Stomach smooth muscle (tissue), 2 donors: Measurements from ENCODE around the gene YBEY.
A peak's percentile ranks its signal among the peaks of the same experiment; 100 is the strongest.
"Not testable (repeated sequence)": the region's sequence is repeated elsewhere in the genome, so short reads cannot be mapped to it uniquely, and the experiment has no call there.

Experiments
- H3K27ac ChIP-seq: one replicate; pipeline ENCODE4 v1.7.0; 2013; ENCODE audit warnings: mild to moderate bottlenecking, low read length, inconsistent platforms
- H3K27me3 ChIP-seq, 2 donors: one replicate each; pipeline ENCODE4 v1.7.0; 2013; ENCODE audit warnings: low read length in 2 of 2; ENCODE audit not compliant: insufficient read depth in 2 of 2, control insufficient read depth in 1 of 2
- H3K36me3 ChIP-seq, 2 donors: one replicate each; pipeline ENCODE4 v1.7.0; 2013; ENCODE audit warnings: low read length in 2 of 2; ENCODE audit not compliant: control insufficient read depth in 2 of 2, insufficient read depth in 2 of 2
- H3K4me1 ChIP-seq: one replicate; pipeline ENCODE4 v1.7.0; 2013; ENCODE audit warnings: low read length; ENCODE audit not compliant: control insufficient read depth, insufficient read depth
- H3K4me3 ChIP-seq, 2 donors: one replicate each; pipeline ENCODE4 v1.7.0; 2013; ENCODE audit warnings: low read length in 2 of 2
- H3K9ac ChIP-seq, 2 donors: one replicate each; pipeline ENCODE4 v1.7.0; 2013; ENCODE audit warnings: low read length in 2 of 2, mild to moderate bottlenecking in 1 of 2
- H3K9me3 ChIP-seq, 2 donors: one replicate each; pipeline ENCODE4 v1.7.0; 2013; ENCODE audit warnings: low read length in 2 of 2; ENCODE audit not compliant: control insufficient read depth in 2 of 2
- donor health status: healthy.
- donor health status: Pancreatic carcinoma.

Gene YBEY

GRCh38 chr21:46285761-46286647 lies at the start of gene YBEY:
Gene YBEY, plus strand, starts transcription at chr21:46286342. Its CDS starts 572 bp downstream, at chr21:46286914.
- no peaks in the 10 kb centered on the region for H3K27me3 ChIP-seq
- H3K9ac ChIP-seq, result peak within 1 kb of the TSS; percentile 66 to 84
- no peaks in the 10 kb centered on the region for H3K9me3 ChIP-seq
- peaks cover 6 to 8% of the 10 kb centered on the region in 2 donors for H3K36me3 ChIP-seq
- peak within 1 kb of the TSS; percentile 84 for H3K27ac ChIP-seq
- peaks cover 37% of the 10 kb centered on the region for H3K4me1 ChIP-seq
- peak within 1 kb of the TSS; percentile 81 to 84 for H3K4me3 ChIP-seq

DNA sequence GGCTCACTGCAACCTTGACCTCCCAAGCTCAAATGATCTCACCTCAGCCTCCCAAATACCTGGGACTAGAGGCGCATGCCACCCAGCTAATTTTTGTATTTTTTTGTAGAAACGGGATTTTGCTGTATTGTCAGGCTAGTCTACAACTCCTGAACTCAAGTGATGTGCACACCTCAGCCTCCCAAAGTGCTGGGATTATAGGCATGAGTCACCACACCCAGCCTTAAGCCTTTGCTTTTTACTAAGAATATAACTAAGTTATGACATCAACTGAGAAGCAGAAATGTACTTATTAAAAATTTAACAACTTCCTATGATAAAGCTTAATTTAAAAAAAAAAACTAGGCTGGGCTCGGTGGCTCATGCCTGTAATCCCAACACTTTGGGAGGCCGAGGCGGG lies 48.7 kb upstream of the YBEY start:
- Histone ChIP-seq H3K4me3 (no peak overlapping the region), H3K27ac (no peak overlapping the region), H3K27me3 (no peaks in the 10 kb centered on the region), H3K36me3 (peaks cover 58 to 61% of the 10 kb centered on the region in 2 donors), H3K4me1 (no peaks in the 10 kb centered on the region), H3K9ac (no peak overlapping the region), H3K9me3 (no peaks in the 10 kb centered on the region)

- Histone ChIP-seq H3K4me1 (no peaks in the 10 kb centered on the region), H3K27me3 (no peaks in the 10 kb centered on the region), H3K9me3 (no peaks in the 10 kb centered on the region), H3K9ac (no peak overlapping the region), H3K27ac (no peak overlapping the region), H3K36me3 (peaks cover 68 to 74% of the 10 kb centered on the region in 2 donors), H3K4me3 (no peak overlapping the region)
Observed at GRCh38 chr21:46239817-46240325, 46.3 kb upstream of the YBEY start.

- H3K9ac ChIP-seq, H3K27me3 ChIP-seq, H3K4me3 ChIP-seq, H3K4me1 ChIP-seq, H3K9me3 ChIP-seq, H3K27ac ChIP-seq: not testable (repeated sequence)
- peaks cover 65 to 76% of the 10 kb centered on the region in 2 donors for H3K36me3 ChIP-seq
Observed at GRCh38 chr21:46241577-46241976, 44.6 kb upstream of the YBEY start.

- Histone ChIP-seq H3K36me3 (peaks cover 73 to 88% of the 10 kb centered on the region in 2 donors), H3K9me3 (no peaks in the 10 kb centered on the region), H3K9ac (no peak overlapping the region), H3K4me1 (no peaks in the 10 kb centered on the region), H3K27me3 (no peaks in the 10 kb centered on the region), H3K27ac (no peak overlapping the region), H3K4me3 (no peak overlapping the region)
Observed at GRCh38 chr21:46243325-46243724, 42.8 kb upstream of the YBEY start.

- H3K27me3 ChIP-seq, result no peaks in the 10 kb centered on the region
- no peak overlapping the region for H3K4me3 ChIP-seq
- H3K9ac ChIP-seq, result no peak overlapping the region
- H3K9me3 ChIP-seq, result no peaks in the 10 kb centered on the region
- no peak overlapping the region for H3K27ac ChIP-seq
- H3K4me1 ChIP-seq, result no peaks in the 10 kb centered on the region
- peaks cover 73 to 88% of the 10 kb centered on the region in 2 donors for H3K36me3 ChIP-seq
Observed at GRCh38 chr21:46243960-46244361, 42.2 kb upstream of the YBEY start.

GRCh38 chr21:46244602-46245001 lies 41.5 kb upstream of the YBEY start:
- H3K27me3 ChIP-seq, result no peaks in the 10 kb centered on the region
- no peak overlapping the region for H3K4me3 ChIP-seq
- no peak overlapping the region for H3K27ac ChIP-seq
- H3K36me3 ChIP-seq, result peaks cover 72 to 84% of the 10 kb centered on the region in 2 donors
- H3K9me3 ChIP-seq, result no peaks in the 10 kb centered on the region
- H3K4me1 ChIP-seq, result no peaks in the 10 kb centered on the region
- peak overlapping the region in 1 of 2 donors; percentile 29 for H3K9ac ChIP-seq

DNA sequence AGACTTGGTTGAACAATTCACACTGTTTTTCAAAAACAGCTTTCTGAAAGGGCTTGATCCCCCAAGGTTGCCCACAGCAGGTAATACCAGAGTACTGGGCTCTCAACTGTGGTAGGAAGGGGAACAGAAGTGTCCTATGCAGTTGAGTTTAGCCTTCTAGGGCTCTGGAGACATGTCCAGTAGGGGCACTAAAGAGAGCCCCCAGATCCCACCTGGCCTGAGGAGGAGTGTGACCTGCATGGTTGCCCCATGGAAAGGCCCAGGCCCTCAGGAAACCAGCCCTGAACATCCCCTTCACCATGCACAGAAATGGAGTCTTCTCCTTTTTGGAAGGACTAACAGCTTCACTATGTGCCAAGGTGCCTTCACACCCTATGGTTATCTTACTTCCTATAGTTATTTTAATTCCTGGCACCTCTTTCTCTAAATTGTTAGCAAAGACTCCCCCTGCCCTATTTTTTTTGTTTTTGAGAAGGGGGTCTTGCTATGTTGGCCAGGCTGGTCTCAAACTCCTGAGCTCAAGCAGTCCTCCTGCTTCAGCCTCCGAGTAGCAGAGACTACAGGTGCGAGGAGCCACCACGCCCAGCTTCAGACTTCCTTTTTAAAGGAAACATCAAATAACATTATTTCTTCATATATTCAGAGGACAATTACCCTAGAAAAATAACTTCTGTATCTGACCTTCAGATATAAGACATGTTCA lies 40.8 kb upstream of the YBEY start:
- no peak overlapping the region for H3K9ac ChIP-seq
- H3K27me3 ChIP-seq, result no peaks in the 10 kb centered on the region
- H3K36me3 ChIP-seq, result peaks cover 71 to 84% of the 10 kb centered on the region in 2 donors
- no peak overlapping the region for H3K4me3 ChIP-seq
- H3K4me1 ChIP-seq, result no peaks in the 10 kb centered on the region
- no peaks in the 10 kb centered on the region for H3K9me3 ChIP-seq
- no peak overlapping the region for H3K27ac ChIP-seq

DNA sequence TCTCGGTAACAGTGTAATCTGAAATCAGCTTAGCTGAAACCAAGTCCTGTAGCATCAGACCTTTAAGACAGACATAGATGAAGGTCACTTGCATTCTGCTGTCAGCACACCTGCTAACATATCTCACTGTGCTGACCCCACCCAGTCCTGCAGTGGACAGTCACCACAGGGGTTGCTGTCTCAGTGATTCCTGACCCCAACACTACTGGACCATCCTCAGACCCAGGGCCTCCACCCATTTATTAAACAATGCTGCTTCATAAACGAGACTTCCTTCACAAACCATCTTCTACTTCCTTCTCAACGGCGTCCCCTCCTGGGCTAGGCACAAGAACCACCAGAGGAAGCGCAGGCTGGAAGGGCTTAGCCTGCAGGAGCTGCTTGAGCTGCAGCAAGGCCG lies 39.8 kb upstream of the YBEY start:
- Histone ChIP-seq H3K4me3 (no peak overlapping the region), H3K9me3 (no peaks in the 10 kb centered on the region), H3K27me3 (no peaks in the 10 kb centered on the region), H3K4me1 (no peaks in the 10 kb centered on the region), H3K27ac (no peak overlapping the region), H3K9ac (no peak overlapping the region), H3K36me3 (peaks cover 71 to 85% of the 10 kb centered on the region in 2 donors)

DNA sequence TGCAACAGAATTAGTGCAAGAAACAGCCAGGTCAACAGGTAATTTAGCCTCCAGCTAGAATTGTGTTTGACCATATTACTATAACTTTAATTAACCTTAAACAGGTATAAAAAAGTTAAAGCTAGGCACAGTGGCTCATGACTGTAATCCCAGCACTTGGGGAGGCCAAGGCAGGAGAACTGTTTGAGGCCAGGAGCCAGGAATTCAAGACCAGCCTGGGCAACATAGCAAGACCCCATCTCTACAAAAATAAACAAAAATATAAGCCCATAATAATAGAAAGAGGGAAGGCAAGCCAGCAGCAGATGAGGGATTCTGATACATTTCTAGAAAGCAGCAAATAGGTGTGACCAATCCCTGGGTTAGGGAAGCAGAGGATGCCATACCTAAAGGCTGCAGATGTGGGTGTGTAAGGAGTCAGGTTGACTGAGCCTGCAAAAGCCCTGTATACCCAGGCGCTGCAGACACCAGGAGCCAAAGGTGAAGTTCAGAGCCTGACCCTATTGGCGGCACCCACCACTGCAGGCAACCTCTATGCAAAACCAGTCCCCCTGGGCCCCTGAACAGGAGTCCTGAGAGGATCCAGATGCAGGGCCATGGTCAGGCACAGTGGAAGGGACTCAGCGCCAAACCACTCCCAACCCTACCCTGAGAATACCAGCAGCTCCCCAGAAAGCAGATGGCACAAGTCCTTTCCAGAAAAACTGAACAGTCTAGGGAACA lies 38.3 kb upstream of the YBEY start:
- H3K9me3 ChIP-seq, result no peaks in the 10 kb centered on the region
- H3K36me3 ChIP-seq, result peaks cover 76 to 79% of the 10 kb centered on the region in 2 donors
- no peak overlapping the region for H3K9ac ChIP-seq
- H3K4me1 ChIP-seq, result no peaks in the 10 kb centered on the region
- no peaks in the 10 kb centered on the region for H3K27me3 ChIP-seq
- H3K27ac ChIP-seq, result no peak overlapping the region
- H3K4me3 ChIP-seq, result no peak overlapping the region
